ENCODE results near the gene C5orf15. TPM values are rescaled to one million over a fixed set of nuclear protein-coding genes. Genes with fewer than 3 reads are reported as not detected.

The C5orf15 gene
- total and polyA plus RNA-seq, 9 donors, result 46.3 to 71.3 (median 56.6) TPM

GRCh38 chr5:133994990-133995333 lies 26.5 kb upstream of the C5orf15 start:
- Histone ChIP-seq H3K36me3 (ENCODE audit: control insufficient read depth, insufficient read depth, low read length) (peaks cover 22% of the 10 kb centered on the region), H3K4me1 (ENCODE audit: control insufficient read depth, insufficient read depth, low read length) (peaks cover 67% of the 10 kb centered on the region), H3K4me3 (ENCODE audit: low read length) (no peak overlapping the region), H3K27ac (ENCODE audit: low read length) (no peak overlapping the region), H3K9me3 (replicated peaks; ENCODE audit: control insufficient read depth, low read depth, low read length) (no peaks in the 10 kb centered on the region), H3K27me3 (ENCODE audit: control insufficient read depth, insufficient read depth, low read length) (no peaks in the 10 kb centered on the region)
- 60% methylated on average over 1 of the region's 6 CpGs for WGBS (ENCODE audit: insufficient coverage)
- DNase-seq, result no peak

- H3K9me3 ChIP-seq (replicated peaks; ENCODE audit: control insufficient read depth, low read depth, low read length), result no peaks in the 10 kb centered on the region
- H3K27ac ChIP-seq (ENCODE audit: low read length), result no peak overlapping the region
- WGBS (ENCODE audit: insufficient coverage), result 22% methylated on average over 4 of the region's 9 CpGs
- H3K36me3 ChIP-seq (ENCODE audit: control insufficient read depth, insufficient read depth, low read length), result peaks cover 27% of the 10 kb centered on the region
- no peak overlapping the region for H3K4me3 ChIP-seq (ENCODE audit: low read length)
- DNase-seq, result no peak
- peaks cover 61% of the 10 kb centered on the region for H3K4me1 ChIP-seq (ENCODE audit: control insufficient read depth, insufficient read depth, low read length)
- H3K27me3 ChIP-seq (ENCODE audit: control insufficient read depth, insufficient read depth, low read length), result no peaks in the 10 kb centered on the region
These were observed 26.0 kb upstream of the C5orf15 start for GRCh38 chr5:133994297-133994989.

- WGBS (ENCODE audit: insufficient coverage), result 40% methylated on average over 1 of the region's 2 CpGs
- peak; percentile 45 for DNase-seq
- Histone ChIP-seq H3K4me3 (ENCODE audit: low read length) (no peak overlapping the region), H3K4me1 (ENCODE audit: control insufficient read depth, insufficient read depth, low read length) (peaks cover 51% of the 10 kb centered on the region), H3K27me3 (ENCODE audit: control insufficient read depth, insufficient read depth, low read length) (no peaks in the 10 kb centered on the region), H3K9me3 (replicated peaks; ENCODE audit: control insufficient read depth, low read depth, low read length) (no peaks in the 10 kb centered on the region), H3K36me3 (ENCODE audit: control insufficient read depth, insufficient read depth, low read length) (peaks cover 34% of the 10 kb centered on the region), H3K27ac (ENCODE audit: low read length) (peak overlapping the region; percentile 13)
These were observed 24.9 kb upstream of the C5orf15 start for GRCh38 chr5:133993185-133993936.

- Histone ChIP-seq H3K27ac (ENCODE audit: low read length) (peak overlapping the region; percentile 72), H3K4me3 (ENCODE audit: low read length) (no peak overlapping the region), H3K36me3 (ENCODE audit: control insufficient read depth, insufficient read depth, low read length) (peaks cover 36% of the 10 kb centered on the region), H3K4me1 (ENCODE audit: control insufficient read depth, insufficient read depth, low read length) (peaks cover 48% of the 10 kb centered on the region), H3K9me3 (replicated peaks; ENCODE audit: control insufficient read depth, low read depth, low read length) (no peaks in the 10 kb centered on the region), H3K27me3 (ENCODE audit: control insufficient read depth, insufficient read depth, low read length) (no peaks in the 10 kb centered on the region)
- peak; percentile 53 for DNase-seq
- WGBS (ENCODE audit: insufficient coverage), result 63% methylated on average over 6 of the region's 8 CpGs
These were observed 24.2 kb upstream of the C5orf15 start for GRCh38 chr5:133992429-133993155.

GRCh38 chr5:133991171-133991910 lies 22.9 kb upstream of the C5orf15 start:
- H3K27me3 ChIP-seq (ENCODE audit: control insufficient read depth, insufficient read depth, low read length), result no peaks in the 10 kb centered on the region
- H3K27ac ChIP-seq (ENCODE audit: low read length), result no peak overlapping the region
- no peak overlapping the region for H3K4me3 ChIP-seq (ENCODE audit: low read length)
- no peaks in the 10 kb centered on the region for H3K9me3 ChIP-seq (replicated peaks; ENCODE audit: control insufficient read depth, low read depth, low read length)
- no peak for DNase-seq
- no CpG with 5 or more reads among the region's 5 CpGs for WGBS (ENCODE audit: insufficient coverage)
- H3K36me3 ChIP-seq (ENCODE audit: control insufficient read depth, insufficient read depth, low read length), result peaks cover 47% of the 10 kb centered on the region
- peaks cover 41% of the 10 kb centered on the region for H3K4me1 ChIP-seq (ENCODE audit: control insufficient read depth, insufficient read depth, low read length)

- Histone ChIP-seq H3K27ac (ENCODE audit: low read length) (no peak overlapping the region), H3K27me3 (ENCODE audit: control insufficient read depth, insufficient read depth, low read length) (no peaks in the 10 kb centered on the region), H3K9me3 (replicated peaks; ENCODE audit: control insufficient read depth, low read depth, low read length) (no peaks in the 10 kb centered on the region), H3K36me3 (ENCODE audit: control insufficient read depth, insufficient read depth, low read length) (peaks cover 53% of the 10 kb centered on the region), H3K4me1 (ENCODE audit: control insufficient read depth, insufficient read depth, low read length) (peaks cover 39% of the 10 kb centered on the region), H3K4me3 (ENCODE audit: low read length) (no peak overlapping the region)
- 92% methylated on average over 2 of the region's 6 CpGs for WGBS (ENCODE audit: insufficient coverage)
- DNase-seq, result no peak
These were observed 22.0 kb upstream of the C5orf15 start for GRCh38 chr5:133990396-133990795.

DNA sequence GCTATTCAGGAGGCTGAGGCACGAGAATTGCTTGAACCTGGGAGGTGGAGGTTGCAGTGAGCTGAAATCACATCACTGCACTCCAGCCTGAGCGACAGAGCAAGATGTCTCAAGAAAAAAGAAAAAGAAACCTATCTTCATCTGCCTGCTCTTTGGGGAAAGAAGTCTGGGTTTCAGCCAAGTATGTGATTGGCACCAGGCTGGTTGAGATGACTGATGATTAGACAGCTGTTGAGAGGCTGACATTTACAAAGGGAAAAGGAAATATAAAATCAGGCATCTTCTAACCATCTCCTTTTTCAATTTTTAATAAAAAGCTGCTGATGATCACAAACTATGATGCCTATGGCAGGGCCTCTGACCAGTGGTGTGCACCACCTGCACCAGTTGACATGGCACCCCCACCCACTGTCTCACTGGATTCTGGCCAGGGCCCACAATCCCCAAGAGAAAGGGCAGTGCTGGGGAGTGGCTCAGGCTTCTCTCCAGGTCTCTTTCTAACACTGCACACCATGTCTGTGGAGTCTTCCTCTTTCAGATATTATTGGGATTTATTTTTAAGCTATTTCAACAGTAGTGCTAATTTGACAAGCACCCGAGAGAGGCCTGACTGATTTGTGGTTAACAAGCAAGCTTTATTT lies 17.2 kb upstream of the C5orf15 start:
- H3K36me3 ChIP-seq (ENCODE audit: control insufficient read depth, insufficient read depth, low read length), result peaks cover 57% of the 10 kb centered on the region
- no peak overlapping the region for H3K27ac ChIP-seq (ENCODE audit: low read length)
- WGBS (ENCODE audit: insufficient coverage), result 75% methylated on average over 1 of the region's 3 CpGs
- H3K27me3 ChIP-seq (ENCODE audit: control insufficient read depth, insufficient read depth, low read length), result no peaks in the 10 kb centered on the region
- H3K4me1 ChIP-seq (ENCODE audit: control insufficient read depth, insufficient read depth, low read length), result peaks cover 8% of the 10 kb centered on the region
- H3K4me3 ChIP-seq (ENCODE audit: low read length), result no peak overlapping the region
- no peaks in the 10 kb centered on the region for H3K9me3 ChIP-seq (replicated peaks; ENCODE audit: control insufficient read depth, low read depth, low read length)
- DNase-seq, result no peak

- no peak for DNase-seq
- peaks cover 48% of the 10 kb centered on the region for H3K36me3 ChIP-seq (ENCODE audit: control insufficient read depth, insufficient read depth, low read length)
- H3K27ac ChIP-seq (ENCODE audit: low read length), result no peak overlapping the region
- WGBS (ENCODE audit: insufficient coverage), result 68% methylated on average over 3 of the region's 5 CpGs
- no peaks in the 10 kb centered on the region for H3K27me3 ChIP-seq (ENCODE audit: control insufficient read depth, insufficient read depth, low read length)
- H3K4me1 ChIP-seq (ENCODE audit: control insufficient read depth, insufficient read depth, low read length), result peaks cover 10% of the 10 kb centered on the region
- no peaks in the 10 kb centered on the region for H3K9me3 ChIP-seq (replicated peaks; ENCODE audit: control insufficient read depth, low read depth, low read length)
- no peak overlapping the region for H3K4me3 ChIP-seq (ENCODE audit: low read length)
These were observed 15.2 kb upstream of the C5orf15 start for GRCh38 chr5:133983674-133984073.

- Histone ChIP-seq H3K27ac (ENCODE audit: low read length) (no peak overlapping the region), H3K27me3 (ENCODE audit: control insufficient read depth, insufficient read depth, low read length) (no peaks in the 10 kb centered on the region), H3K4me3 (ENCODE audit: low read length) (no peak overlapping the region), H3K4me1 (ENCODE audit: control insufficient read depth, insufficient read depth, low read length) (peaks cover 27% of the 10 kb centered on the region), H3K9me3 (replicated peaks; ENCODE audit: control insufficient read depth, low read depth, low read length) (no peaks in the 10 kb centered on the region), H3K36me3 (ENCODE audit: control insufficient read depth, insufficient read depth, low read length) (peaks cover 50% of the 10 kb centered on the region)
- 80% methylated on average over 1 of the region's 1 CpG for WGBS (ENCODE audit: insufficient coverage)
- DNase-seq, result no peak
These were observed 13.3 kb upstream of the C5orf15 start for GRCh38 chr5:133981714-133982113.
